Endometrial microvascular endothelial cells (primary cell): ENCODE results near the gene RASSF5. TPM values are rescaled to one million over a fixed set of nuclear protein-coding genes. Genes with fewer than 3 reads are reported as not detected.

ENCODE experiments used
- in situ Hi-C: cut with HindIII; loops from 2 replicates; pipeline ENCODE4 v1.10.0; 2017; ENCODE audit warnings: low sequenced_read_pairs, low pct_unique_long_range_greater_than_20kb; ENCODE audit errors: inconsistent ontology term
- total RNA-seq: library from RNA; depleted of rRNA; stranded (reverse); fragments of >200 nt; gene quantifications from one replicate; pipeline ENCODE4 v1.2.3, GENCODE V29; 2015; ENCODE audit errors: inconsistent ontology term

RASSF5 gene
- total RNA-seq, 1 donor from 2014 or later: 0.74 TPM

DNA sequence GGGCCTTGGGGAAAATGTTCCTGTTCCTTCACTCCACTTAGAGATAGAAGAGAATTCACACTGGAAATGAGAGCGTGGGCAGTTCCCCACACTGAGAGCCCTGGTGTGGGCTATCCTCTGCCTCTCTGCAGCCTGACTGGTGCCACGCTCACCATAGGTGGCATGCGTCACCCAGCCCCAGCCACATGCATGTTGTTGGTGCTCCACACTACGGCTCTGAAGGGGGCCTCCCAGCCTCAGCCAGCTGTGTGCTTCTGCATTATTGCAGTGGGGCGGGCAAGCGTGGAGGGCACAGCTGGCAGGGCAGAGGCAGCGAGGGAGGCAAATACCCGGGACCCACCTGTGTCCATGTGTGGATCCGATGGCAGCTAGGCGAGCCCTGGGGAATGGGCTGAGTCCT lies 14.7 kb upstream of the RASSF5 start:
- in situ Hi-C loops: no loop called here

- in situ Hi-C loops: no loop called here
These were observed 14.1 kb upstream of the RASSF5 start for GRCh38 chr1:206493279-206493678.

DNA sequence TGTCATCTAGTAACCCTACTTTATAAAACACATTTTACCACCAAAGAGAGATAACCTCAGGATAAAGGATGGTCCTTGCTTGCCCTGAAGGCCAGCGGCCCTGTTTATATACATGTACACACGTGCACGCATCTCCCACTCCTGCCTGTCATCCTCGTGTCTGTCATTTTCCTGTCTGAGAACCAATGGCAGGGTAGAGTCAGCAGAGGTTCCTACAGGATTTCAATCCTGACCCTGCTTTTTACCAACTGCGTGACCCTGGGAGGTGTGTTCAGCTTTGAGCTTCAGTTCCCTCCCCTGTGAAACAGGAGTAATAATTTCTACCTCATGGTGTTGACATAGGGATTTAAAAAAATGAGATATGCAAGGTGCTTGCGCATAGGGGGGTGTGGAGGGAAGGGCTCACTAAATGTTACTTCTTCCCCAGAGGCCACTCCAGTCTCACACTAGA lies 12.3 kb upstream of the RASSF5 start:
- in situ Hi-C loops: no loop called here

- in situ Hi-C loops: no loop called here
These were observed 11.8 kb upstream of the RASSF5 start for GRCh38 chr1:206495493-206496046.

- in situ Hi-C loops: no loop called here
These were observed 11.1 kb upstream of the RASSF5 start for GRCh38 chr1:206496131-206496793.

DNA sequence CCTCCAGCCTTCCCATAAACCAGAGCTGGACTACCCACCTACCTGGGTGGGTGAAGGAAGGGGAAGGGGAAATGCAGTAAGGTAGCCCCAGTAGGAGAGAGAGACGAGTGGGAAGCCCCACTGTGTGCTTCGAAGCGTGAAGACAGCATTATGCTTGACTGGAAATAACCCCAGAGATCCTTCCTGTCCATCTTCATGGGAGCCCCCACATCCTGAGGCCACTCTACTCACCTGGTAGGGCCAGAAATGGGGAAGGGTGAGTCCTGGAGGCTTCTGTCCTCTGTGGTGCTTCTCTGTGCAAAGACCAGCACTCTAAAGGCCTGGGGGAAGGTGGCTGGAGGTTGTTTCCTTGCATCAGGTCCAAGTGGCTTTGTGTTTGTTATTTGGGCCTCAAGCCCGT lies 10.0 kb upstream of the RASSF5 start:
- in situ Hi-C loops: no loop called here

DNA sequence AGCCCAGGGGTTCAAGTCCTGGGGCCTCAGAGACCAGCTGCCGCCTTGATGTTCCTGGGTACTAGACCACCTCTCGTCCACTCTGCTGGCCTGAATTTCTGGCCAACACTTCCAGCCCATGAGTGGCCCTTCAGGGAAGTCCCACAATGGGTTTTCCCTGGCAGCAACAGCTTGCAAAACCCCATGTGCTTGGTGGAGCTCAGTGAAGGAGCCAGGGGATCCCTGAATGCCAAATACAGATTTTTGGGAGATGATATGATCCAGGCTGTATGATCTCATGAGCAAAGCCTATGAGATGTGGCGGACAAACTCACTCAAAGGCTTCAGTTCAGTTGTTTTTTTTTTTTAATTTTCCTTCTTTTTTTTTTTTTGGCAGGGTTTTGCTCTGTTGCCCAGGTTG lies 9.6 kb upstream of the RASSF5 start:
- in situ Hi-C loops: no loop called here

GRCh38 chr1:206498685-206499084 lies 8.6 kb upstream of the RASSF5 start:
- in situ Hi-C loops: no loop called here

GRCh38 chr1:206500046-206500445 lies 7.3 kb upstream of the RASSF5 start:
- in situ Hi-C loops: no loop called here

DNA sequence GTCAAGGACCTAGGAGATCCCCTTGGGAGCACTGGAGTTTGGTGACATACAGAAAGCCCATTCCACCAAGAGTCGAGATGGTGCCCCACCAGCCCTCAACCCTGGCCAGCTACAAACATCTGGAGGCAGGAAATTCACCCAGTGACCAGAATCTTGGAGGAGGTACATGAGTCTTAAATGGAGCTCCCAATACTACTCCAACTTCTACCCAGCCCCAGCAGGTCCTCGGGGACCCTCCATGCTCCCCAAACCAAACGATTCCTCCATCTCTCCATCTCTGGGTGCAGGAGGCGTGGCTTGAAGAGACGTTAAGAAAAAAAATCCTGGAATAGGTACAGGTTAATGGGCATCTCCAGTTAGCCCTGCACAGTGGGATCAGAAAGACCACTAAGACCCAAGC lies 5.5 kb upstream of the RASSF5 start:
- in situ Hi-C loops: no loop called here

GRCh38 chr1:206502403-206502802 lies 4.9 kb upstream of the RASSF5 start:
- in situ Hi-C loops: no loop called here

DNA sequence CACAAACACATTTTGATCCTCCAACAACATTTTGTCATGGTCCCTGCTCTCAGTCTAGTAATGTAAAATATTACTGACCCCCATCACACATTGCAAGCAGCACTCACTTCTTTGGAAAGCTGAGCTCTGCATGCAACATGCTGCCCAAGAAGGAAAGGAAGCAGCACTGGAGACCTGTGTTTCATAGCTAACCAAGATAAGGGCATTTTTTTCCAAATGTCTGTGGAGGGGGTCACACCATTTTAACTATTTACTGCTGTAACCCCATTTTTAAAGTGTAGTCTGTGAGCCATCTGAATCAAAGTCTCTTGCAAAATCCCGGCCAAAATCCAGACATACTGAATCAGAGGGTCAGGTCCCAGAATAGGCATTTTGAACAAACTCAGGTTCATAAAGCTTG lies 4.5 kb upstream of the RASSF5 start:
- in situ Hi-C loops: no loop called here

- in situ Hi-C loops: no loop called here
These were observed 3.6 kb upstream of the RASSF5 start for GRCh38 chr1:206503591-206504362.

DNA sequence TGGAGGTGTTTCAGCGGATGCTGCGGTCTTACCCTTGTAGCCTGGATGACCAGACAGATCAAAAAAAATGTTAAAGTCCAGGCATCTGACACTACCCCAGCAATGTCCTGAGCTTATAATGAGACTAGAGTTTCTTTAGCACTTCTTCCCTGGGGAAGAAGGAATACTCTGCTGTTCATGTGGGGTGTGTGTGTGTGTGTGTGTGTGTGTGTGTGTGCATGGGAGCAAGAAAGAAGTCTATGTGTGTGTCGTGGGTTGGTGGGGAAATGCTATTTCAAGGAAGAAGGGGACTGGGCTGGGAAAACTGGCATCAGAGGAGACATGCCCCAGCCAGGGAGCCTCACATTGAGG lies 3.0 kb upstream of the RASSF5 start:
- in situ Hi-C loops: no loop called here

DNA sequence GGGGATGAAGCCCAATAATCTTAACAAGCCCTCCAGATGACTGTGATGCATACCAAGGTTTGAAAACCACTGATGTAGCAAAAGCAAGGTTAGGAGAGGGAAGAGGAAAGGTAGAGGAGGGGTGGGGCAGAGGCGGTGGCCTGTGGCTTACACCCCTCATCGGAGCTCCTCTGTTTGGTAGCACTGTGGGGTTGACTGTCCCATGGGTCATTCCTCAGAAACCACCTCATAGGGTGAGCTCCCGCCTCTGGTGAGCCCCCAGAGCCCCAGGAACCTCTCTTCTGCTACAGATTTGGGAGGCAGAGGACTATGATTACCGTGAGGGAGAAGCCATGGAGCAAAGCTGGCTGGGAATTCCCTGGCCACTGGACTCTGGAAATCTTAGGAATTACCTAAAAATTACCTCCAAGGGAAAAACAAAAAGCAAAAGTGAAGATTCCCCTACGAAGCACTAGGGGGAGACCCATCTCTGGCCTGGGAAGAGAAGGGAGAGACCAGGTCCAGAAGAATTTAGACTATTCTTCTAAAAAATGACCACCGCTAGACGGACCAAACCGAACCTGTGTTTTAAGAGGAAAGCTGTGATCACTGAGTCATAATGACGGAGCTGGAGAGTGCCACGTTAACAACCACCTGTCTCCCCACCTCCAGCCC lies 1.5 kb upstream of the RASSF5 start:
- in situ Hi-C loops: no loop called here

DNA sequence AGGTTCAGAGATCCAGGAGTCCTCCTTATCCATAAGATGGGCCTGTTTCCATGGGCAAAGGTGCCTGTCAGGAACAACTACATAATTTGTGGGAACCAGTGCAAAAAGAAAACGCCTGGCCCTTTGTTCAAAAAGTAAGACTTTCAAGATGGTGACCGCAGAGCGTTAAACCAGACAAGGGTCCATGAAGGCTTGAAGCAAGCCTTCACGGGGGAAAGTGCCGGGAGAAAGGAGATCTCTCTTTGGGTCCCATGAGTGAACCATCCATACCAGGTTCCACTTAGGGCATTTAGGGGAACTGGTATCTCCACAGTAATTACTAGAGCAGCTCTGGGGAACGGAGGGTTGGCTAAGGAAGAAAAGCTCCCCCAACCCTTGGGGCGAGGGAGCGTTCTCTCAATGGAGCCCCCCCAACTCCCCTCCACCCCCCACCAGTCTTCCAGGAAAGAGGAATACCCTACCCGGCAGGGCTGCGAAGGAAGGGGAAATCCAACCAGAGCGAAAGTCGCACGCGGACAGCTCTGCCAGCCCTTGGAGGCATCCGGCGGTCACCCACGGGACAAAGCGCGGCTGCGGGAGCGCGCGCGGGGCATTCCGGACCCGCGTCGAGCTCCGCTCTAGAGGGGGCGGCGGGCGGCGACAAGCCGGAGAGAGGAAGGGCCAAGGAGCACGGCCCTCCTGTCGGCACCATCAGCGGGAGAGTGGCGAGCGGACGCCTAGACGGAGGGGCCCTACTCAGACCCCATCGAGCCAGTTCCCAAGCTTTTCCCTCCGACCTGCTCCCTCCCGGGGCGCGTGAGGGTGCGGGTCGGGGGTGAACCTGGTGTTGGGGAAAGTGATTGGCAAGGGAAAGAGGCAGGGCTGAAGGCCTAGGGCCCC lies 687 bp upstream of the RASSF5 start:
- in situ Hi-C loops: no loop called here

DNA sequence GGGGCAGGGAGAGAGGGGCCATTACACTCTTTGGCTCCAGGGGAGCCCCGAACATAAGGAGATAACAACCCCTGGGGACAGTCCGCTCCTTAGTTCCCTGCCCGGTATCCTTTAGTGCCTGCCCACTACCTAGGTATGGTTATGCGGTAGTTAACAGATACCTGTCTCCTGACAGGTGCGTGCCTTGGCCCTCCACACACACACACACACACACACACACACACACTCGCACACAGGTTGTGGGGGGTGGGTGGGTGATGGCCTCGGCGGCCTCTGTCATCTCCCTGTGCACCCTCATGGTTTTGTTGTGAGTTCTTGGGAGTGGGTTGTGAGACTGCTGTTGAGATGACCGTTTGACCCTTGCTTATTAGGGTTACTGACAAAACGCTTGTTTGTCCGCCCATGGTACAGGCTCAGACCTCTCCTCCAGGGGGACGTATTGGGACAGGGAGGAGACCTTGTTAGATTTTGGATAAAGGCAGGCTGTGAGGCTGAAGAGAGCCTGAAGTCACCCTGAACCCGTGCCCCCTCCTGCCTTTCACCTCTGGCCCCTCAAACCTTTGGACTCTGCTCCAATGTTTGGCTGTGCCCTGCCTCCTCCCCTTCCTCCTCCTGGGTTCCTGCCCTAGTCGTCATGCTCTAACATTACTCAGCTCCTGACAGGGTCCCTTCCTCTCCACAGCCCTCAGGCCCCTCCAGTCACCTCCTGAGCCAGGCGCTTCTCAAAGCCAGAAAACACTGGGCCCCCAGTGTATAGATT lies 979 bp downstream of the RASSF5 start:
- in situ Hi-C loops: no loop called here

DNA sequence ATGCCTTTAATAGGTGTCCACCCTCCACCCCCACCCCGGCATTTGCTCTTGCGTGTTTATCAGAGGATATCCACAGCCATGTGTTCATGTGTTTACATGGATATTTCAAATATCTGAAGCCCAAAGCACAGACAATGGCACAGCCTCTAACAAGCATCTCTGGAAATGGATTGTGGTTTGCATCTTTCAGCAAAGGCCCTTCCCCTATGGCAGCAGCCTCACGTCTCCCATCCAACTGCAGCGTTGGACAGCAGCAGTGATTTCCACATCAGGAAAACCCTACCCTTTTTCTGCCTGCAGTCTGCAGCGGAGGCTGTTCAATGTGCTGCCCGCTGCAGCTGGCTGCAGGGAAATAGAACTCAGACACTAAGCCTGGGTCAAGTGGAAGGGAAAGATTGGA lies 1.6 kb downstream of the RASSF5 start:
- in situ Hi-C loops: no loop called here
